HL-60 (cell line): ENCODE measurements around the gene SBSN.

Experiments used
- DNase-seq, 2 experiments: peaks; one replicate each; pipeline ENCODE4 v3.0.0-alpha.2; 2010 to 2020; ENCODE audit warnings: low read depth in 1 of 2, low spot score in 1 of 2
- H3K27ac ChIP-seq: fragments of 250-450 bp; sonication (Bioruptor Pico); replicated peaks from 2 replicates; pipeline ENCODE4 v1.5.1; 2020; ENCODE audit warnings: mild to moderate bottlenecking, moderate library complexity
- H3K27me3 ChIP-seq: fragments of 250-450 bp; sonication (Bioruptor Pico); 2 replicates; pipeline ENCODE4 v1.5.1; 2021; ENCODE audit warnings: mild to moderate bottlenecking, moderate library complexity; ENCODE audit not compliant: insufficient read depth, poor library complexity, severe bottlenecking
- H3K4me3 ChIP-seq: replicated peaks from 2 replicates; pipeline ENCODE4 v1.5.1; 2011; ENCODE audit warnings: mild to moderate bottlenecking, control low read depth, low read length; ENCODE audit not compliant: insufficient read depth
- CTCF ChIP-seq: IDR thresholded peaks from one replicate; pipeline ENCODE4 v1.5.1; 2011; ENCODE audit warnings: low read length, control low read depth, inconsistent platforms; ENCODE audit not compliant: insufficient read depth
- GABPA ChIP-seq: IDR thresholded peaks from 2 replicates; pipeline ENCODE4 v1.6.1; 2012; ENCODE audit warnings: low read depth
- POLR2AphosphoS5 ChIP-seq: IDR thresholded peaks from 2 replicates; pipeline ENCODE4 v1.6.1; 2012; ENCODE audit warnings: low read depth
- REST ChIP-seq: IDR thresholded peaks from 2 replicates; pipeline ENCODE4 v1.6.1; 2012; ENCODE audit warnings: low read depth; ENCODE audit not compliant: insufficient replicate concordance
- SPI1 ChIP-seq: IDR thresholded peaks from 2 replicates; pipeline ENCODE4 v1.6.1; 2012; ENCODE audit warnings: low read depth, mild to moderate bottlenecking, borderline replicate concordance

Gene SBSN

GRCh38 chr19:35544110-35544802, 16.1 kb upstream of the SBSN start:
- Histone ChIP-seq H3K4me3 (peak overlapping the region; percentile 94), H3K27me3 (no peaks in the 10 kb centered on the region), H3K27ac (no peak overlapping the region; the same call in 1 of the 2 replicates)
- TF ChIP-seq REST (no peak), SPI1 (no peak), POLR2AphosphoS5 (no peak), GABPA (no peak), CTCF (no peak)
- DNase-seq: no peak

- Histone ChIP-seq H3K27me3 (no peaks in the 10 kb centered on the region), H3K27ac (no peak overlapping the region), H3K4me3 (no peak overlapping the region)
- no peak for DNase-seq
- no peak for TF ChIP-seq CTCF
- no peak for TF ChIP-seq SPI1
- no peak for TF ChIP-seq GABPA
- no peak for TF ChIP-seq POLR2AphosphoS5
- no peak for TF ChIP-seq REST
Observed at GRCh38 chr19:35543280-35544109, 15.4 kb upstream of the SBSN start.

- DNase-seq: no peak
- TF ChIP-seq REST: no peak
- TF ChIP-seq SPI1: no peak
- TF ChIP-seq GABPA: no peak
- no peak for TF ChIP-seq CTCF
- TF ChIP-seq POLR2AphosphoS5: no peak
- no peak overlapping the region for H3K4me3 ChIP-seq
- H3K27me3 ChIP-seq: no peaks in the 10 kb centered on the region
- no peak overlapping the region for H3K27ac ChIP-seq
Observed at GRCh38 chr19:35542209-35542608, 14.1 kb upstream of the SBSN start.
